Measurements from ENCODE around the gene MTHFD2L. TPM values are rescaled to one million over a fixed set of nuclear protein-coding genes. Genes with fewer than 3 reads are reported as not detected.

Gene MTHFD2L
- total RNA-seq, 1 experiment from 2014 or later = 8.9 TPM

GRCh38 chr4:74344031-74344430, 186.1 kb downstream of the MTHFD2L start:
- CTCF ChIA-PET = interaction anchor here (0.6 kb wide), 1 partner anchor 616 kb away, joined by 3 read pairs; no protein-coding TSS in a partner anchor
- Histone ChIP-seq H3K79me2 (ENCODE audit: low read depth) (no peaks in the 10 kb centered on the region), H3K36me3 (ENCODE audit: low read depth) (no peaks in the 10 kb centered on the region), H2AFZ (no peak overlapping the region), H3F3A (ENCODE audit: insufficient read depth, low read depth) (no peaks in the 10 kb centered on the region), H3K27ac (no peak overlapping the region), H3K4me2 (no peak overlapping the region), H3K4me3 (no peak overlapping the region), H3K4me1 (replicated peaks; ENCODE audit: insufficient read depth) (no peaks in the 10 kb centered on the region), H3K27me3 (ENCODE audit: insufficient read depth, low read depth) (no peaks in the 10 kb centered on the region), H3K9me2 (ENCODE audit: insufficient read depth) (no peaks in the 10 kb centered on the region), H3K9me3 (ENCODE audit: insufficient read depth, low read depth) (no peaks in the 10 kb centered on the region; the same call in 1 of the 2 replicates), H4K20me1 (ENCODE audit: insufficient read depth) (no peaks in the 10 kb centered on the region)
- DNase-seq = no peak
- TF ChIP-seq CTCF (conservative IDR thresholded peaks at IDR 0.05) = no peak
- TF ChIP-seq EZH2 (IDR thresholded peaks at IDR 0.05; ENCODE audit: low read depth) = no peak
- POLR2A ChIA-PET (ENCODE audit: unreplicated experiment) = no interaction called here
- intact Hi-C loops (cut with micrococcal nuclease; ENCODE audit: unreplicated experiment) = no loop called here
- no TSS peak for BruUV-seq (replicated peaks)

Other genes with a start within 250 kb of the MTHFD2L start
- not detected in 2 replicates for gene PF4, start 176.1 kb upstream of the MTHFD2L start, total RNA-seq (2021)
- not detected in 2 replicates for gene PPBP, start 169.9 kb upstream of the MTHFD2L start, total RNA-seq (2021)
- not detected in 2 replicates for gene CXCL5, start 159.4 kb upstream of the MTHFD2L start, total RNA-seq (2021)
- gene CXCL3, start 119.4 kb upstream of the MTHFD2L start, total RNA-seq (2021) = not detected in 2 replicates
- gene CXCL2, start 58.9 kb upstream of the MTHFD2L start, total RNA-seq (2021) = 1.6 and 1.7 TPM in 2 replicates
- gene EPGN, start 150.4 kb downstream of the MTHFD2L start, total RNA-seq (2021) = 4.5 and 5.5 TPM in 2 replicates
- 0.46 and 0.58 TPM in 2 replicates for gene EREG, start 207.0 kb downstream of the MTHFD2L start, total RNA-seq (2021)